H1 (cell line): ENCODE data around the gene TSPAN9. TPM values are rescaled to one million over a fixed set of nuclear protein-coding genes. Genes with fewer than 3 reads are reported as not detected.

Experiments used
- CTCF ChIA-PET: fragments of 300-600 bp; sonication (Branson Sonifier 250); formaldehyde crosslinking; loops from one replicate; lab custom pipeline; 2021; ENCODE audit not compliant: partially characterized antibody; lab: Charles Lee
- POLR2A ChIA-PET: fragments of 300-600 bp; sonication (Branson Sonifier 250); formaldehyde crosslinking; loops from one replicate; lab custom pipeline; 2021; ENCODE audit warnings: inconsistent platforms; ENCODE audit not compliant: partially characterized antibody; lab: Charles Lee
- DNase-seq, 2 experiments: peaks; one replicate each; pipeline versions ENCODE4 v3.0.0 to v3.0.0-alpha.2; 2010 to 2022; ENCODE audit warnings: low spot score in 2 of 2, low read depth in 1 of 2, mixed read lengths in 1 of 2
- FAIRE-seq: peaks from 2 replicates; lab custom pipeline; 2011; peaks lifted over from hg19 to GRCh38; lab: Jason Lieb, UNC
- H2AFZ ChIP-seq: 2 replicates; pipeline ENCODE4 v1.8.1; 2012; ENCODE audit warnings: low read length, inconsistent platforms
- H2AK5ac ChIP-seq: 2 replicates; pipeline ENCODE4 v1.6.1; 2013; ENCODE audit warnings: low read depth, low read length
- H2BK120ac ChIP-seq: replicated peaks from 2 replicates; pipeline ENCODE3; 2013; ENCODE audit warnings: low read depth, low read length, inconsistent platforms
- H2BK12ac ChIP-seq: 2 replicates; pipeline ENCODE4 v1.6.1; 2013; ENCODE audit warnings: low read depth, low read length
- H2BK15ac ChIP-seq: 2 replicates; pipeline ENCODE4 v1.6.1; 2013; ENCODE audit warnings: low read length
- H2BK20ac ChIP-seq: 2 replicates; pipeline ENCODE4 v1.6.1; 2013; ENCODE audit warnings: low read length
- H2BK5ac ChIP-seq: 2 replicates; pipeline ENCODE4 v1.6.1; 2013; ENCODE audit warnings: low read depth, low read length
- H3K14ac ChIP-seq: 2 replicates; pipeline ENCODE4 v1.6.1; 2013; ENCODE audit warnings: inconsistent platforms; ENCODE audit not compliant: insufficient read length
- H3K18ac ChIP-seq: 2 replicates; pipeline ENCODE4 v1.6.1; 2013; ENCODE audit warnings: low read length; ENCODE audit errors: extremely low read depth
- H3K23ac ChIP-seq: 2 replicates; pipeline ENCODE4 v1.6.1; 2013; ENCODE audit warnings: inconsistent platforms; ENCODE audit not compliant: insufficient read length
- H3K23me2 ChIP-seq: 2 replicates; pipeline ENCODE4 v1.6.1; 2013; ENCODE audit warnings: low read depth, low read length
- H3K27ac ChIP-seq: 2 replicates; pipeline ENCODE4 v1.6.1; 2011; ENCODE audit warnings: low read depth, low read length, inconsistent platforms
- H3K27me3 ChIP-seq, 4 experiments: replicated peaks in 1 of 4; 1 replicate in 1 of 4; 2 replicates in 3 of 4; pipeline versions ENCODE4 v1.6.1 to v1.8.1; 2011 to 2013; ENCODE audit warnings: low read length in 3 of 4, mild to moderate bottlenecking in 3 of 4, inconsistent platforms in 2 of 4, mixed read lengths in 2 of 4, moderate library complexity in 1 of 4; ENCODE audit not compliant: control insufficient read depth in 3 of 4, insufficient read depth in 3 of 4; ENCODE audit errors: extremely low read depth in 1 of 4
- H3K36me3 ChIP-seq, 4 experiments: 2 replicates each; pipeline versions ENCODE4 v1.6.1 to v1.8.1; 2011 to 2013; ENCODE audit warnings: mild to moderate bottlenecking in 4 of 4, low read length in 3 of 4, moderate library complexity in 2 of 4, control low read depth in 1 of 4, inconsistent platforms in 1 of 4; ENCODE audit not compliant: insufficient read depth in 4 of 4, control insufficient read depth in 2 of 4
- H3K4ac ChIP-seq: replicated peaks from 2 replicates; pipeline ENCODE3; 2013; ENCODE audit warnings: low read length, low read depth, mixed read lengths, inconsistent platforms; ENCODE audit not compliant: insufficient read length
- H3K4me1 ChIP-seq, 4 experiments: replicated peaks in 1 of 4; 1 replicate in 1 of 4; 2 replicates in 3 of 4; pipeline versions ENCODE4 v1.6.1 to v1.8.1; 2011 to 2013; ENCODE audit warnings: low read length in 3 of 4, inconsistent platforms in 2 of 4, mixed read lengths in 1 of 4; ENCODE audit not compliant: insufficient read depth in 4 of 4, control insufficient read depth in 3 of 4
- H3K4me2 ChIP-seq, 2 experiments: 2 replicates each; pipeline versions ENCODE4 v1.6.1 to v1.8.1; 2011 to 2013; ENCODE audit warnings: low read depth in 2 of 2, low read length in 2 of 2, control low read depth in 1 of 2, inconsistent platforms in 1 of 2, mild to moderate bottlenecking in 1 of 2; ENCODE audit not compliant: insufficient read depth in 1 of 2
- H3K4me3 ChIP-seq, 4 experiments: fragments of 200-600, 300-600 bp in 1 of 4; sonication (generic), shearing (Covaris generic), sonication (Bioruptor Twin) in 1 of 4; 2 replicates each; pipeline versions ENCODE4 v1.5.1 to v1.8.1; 2011 to 2016; ENCODE audit warnings: low read length in 4 of 4, low read depth in 3 of 4, control low read depth in 2 of 4, inconsistent platforms in 2 of 4, mild to moderate bottlenecking in 2 of 4, mixed read lengths in 1 of 4, moderate library complexity in 1 of 4; ENCODE audit not compliant: insufficient read depth in 2 of 4; ENCODE audit errors: extremely low read depth in 1 of 4
- H3K56ac ChIP-seq: replicated peaks from 2 replicates; pipeline ENCODE3; 2013; ENCODE audit warnings: low read depth, mild to moderate bottlenecking, mixed read lengths, low read length, inconsistent platforms; ENCODE audit not compliant: insufficient read length
- H3K79me1 ChIP-seq: 2 replicates; pipeline ENCODE4 v1.6.1; 2013; ENCODE audit warnings: low read depth, low read length, control low read depth
- H3K79me2 ChIP-seq, 2 experiments: 2 replicates each; pipeline versions ENCODE4 v1.6.1 to v1.8.1; 2012 to 2013; ENCODE audit warnings: low read length in 2 of 2, mild to moderate bottlenecking in 2 of 2, inconsistent platforms in 1 of 2; ENCODE audit not compliant: insufficient read depth in 2 of 2, control insufficient read depth in 1 of 2
- H3K9ac ChIP-seq, 4 experiments: replicated peaks in 1 of 4; 1 replicate in 1 of 4; 2 replicates in 3 of 4; pipeline versions ENCODE4 v1.6.1 to v1.8.1; 2011 to 2013; ENCODE audit warnings: low read depth in 3 of 4, low read length in 3 of 4, control low read depth in 2 of 4, mild to moderate bottlenecking in 2 of 4, moderate library complexity in 2 of 4, inconsistent platforms in 1 of 4; ENCODE audit errors: extremely low read depth in 1 of 4
- H3K9me3 ChIP-seq, 2 experiments: 2 replicates each; pipeline versions ENCODE4 v1.6.1 to v1.8.1; 2012 to 2013; ENCODE audit warnings: mild to moderate bottlenecking in 2 of 2, moderate library complexity in 2 of 2, control low read depth in 1 of 2, inconsistent platforms in 1 of 2, low read depth in 1 of 2, low read length in 1 of 2, mixed read lengths in 1 of 2; ENCODE audit not compliant: insufficient read depth in 2 of 2
- H4K20me1 ChIP-seq, 2 experiments: replicated peaks in 1 of 2; 2 replicates each; pipeline versions ENCODE3 to v1.8.1; 2011 to 2013; ENCODE audit warnings: inconsistent platforms in 2 of 2, low read length in 2 of 2, mild to moderate bottlenecking in 1 of 2; ENCODE audit not compliant: insufficient read depth in 2 of 2, control insufficient read depth in 1 of 2
- H4K5ac ChIP-seq: 2 replicates; pipeline ENCODE4 v1.6.1; 2013; ENCODE audit warnings: low read length, low read depth, mixed read lengths, inconsistent platforms; ENCODE audit not compliant: insufficient read length
- H4K8ac ChIP-seq: 2 replicates; pipeline ENCODE4 v1.8.0; 2013; ENCODE audit warnings: mild to moderate bottlenecking, moderate library complexity, low read length, inconsistent platforms; ENCODE audit not compliant: insufficient read depth; ENCODE audit errors: extremely low read depth
- H4K91ac ChIP-seq: replicated peaks from 2 replicates; pipeline ENCODE3; 2013; ENCODE audit warnings: low read length, mixed read lengths, inconsistent platforms; ENCODE audit not compliant: insufficient read length
- BCL11A ChIP-seq, 2 experiments: IDR thresholded peaks; one replicate each; pipeline ENCODE4 v1.6.1; 2011; ENCODE audit warnings: low read depth in 2 of 2, low read length in 2 of 2, mild to moderate bottlenecking in 2 of 2
- FOSL1 ChIP-seq: IDR thresholded peaks from 2 replicates; pipeline ENCODE4 v1.6.1; 2011; ENCODE audit warnings: mild to moderate bottlenecking, low read depth, low read length, moderate library complexity; ENCODE audit not compliant: insufficient read depth
- JUN ChIP-seq: IDR thresholded peaks from 2 replicates; pipeline ENCODE4 v1.6.1; 2011; ENCODE audit warnings: low read depth, mild to moderate bottlenecking, improper control_type of control experiment, low read length
- POU5F1 ChIP-seq: IDR thresholded peaks from 2 replicates; pipeline ENCODE4 v1.6.1; 2011; ENCODE audit warnings: low read depth, mild to moderate bottlenecking, low read length, moderate library complexity
- RFX5 ChIP-seq: IDR thresholded peaks from 2 replicates; pipeline ENCODE4 v1.6.1; 2011; ENCODE audit warnings: low read depth, low read length, improper control_type of control experiment, borderline replicate concordance
- WGBS, 2 experiments: shearing (Covaris generic) in 1 of 2; methylation state at CpG; one replicate each; pipeline versions ENCODE4 v1.1.6 to v1.1.7; 2013 to 2015; ENCODE audit warnings: low lambda C conversion rate in 2 of 2, mixed read lengths in 2 of 2, inconsistent platforms in 1 of 2, low coverage in 1 of 2, missing lambda C conversion rate in 1 of 2; ENCODE audit not compliant: insufficient replicate concordance in 2 of 2, insufficient coverage in 1 of 2, insufficient read length in 1 of 2; ENCODE audit errors: extremely low coverage in 1 of 2, missing lambda C conversion rate in 1 of 2; 5-methylcytosine and 5-hydroxymethylcytosine counted together
- polyA plus RNA-seq, 7 experiments: library from polyadenylated mRNA; depleted of rRNA in 3 of 7; stranded (reverse) in 5 of 7; unstranded in 2 of 7; fragments of >200 nt in 5 of 7; fragments of 200-250 nt in 2 of 7; gene quantifications; 1 replicate in 5 of 7; 2 replicates in 1 of 7; 4 replicates in 1 of 7; pipeline versions ENCODE4 v1.2.1 to v1.2.3, GENCODE V29; 2011 to 2013; ENCODE audit warnings: missing spikeins in 2 of 7, mixed read lengths in 2 of 7
- total RNA-seq: library from RNA; stranded (reverse); fragmentation: NEBNext Ultra II Directional; extraction: Animal tissue kit (Norgen Biotek cat#: 25700); gene quantifications from 2 replicates; pipeline ENCODE4 v1.2.1, GENCODE V29; 2021

Gene TSPAN9
- total and polyA plus RNA-seq, 2 of the 8 experiments (the other 6 are each of a cell fraction or from before 2014, with no cell fraction given), result 11.5 to 29.1 TPM

GRCh38 chr12:3219233-3219632 is 142.1 kb downstream of the TSPAN9 start:
- Histone ChIP-seq H3K9me3 (no peaks in the 10 kb centered on the region), H4K5ac (no peak overlapping the region), H3K4me3 (no peak overlapping the region), H3K9ac (no peak overlapping the region), H4K20me1 (peaks cover 0 to 2% of the 10 kb centered on the region in 2 experiments), H4K8ac (no peak overlapping the region), H3K18ac (no peak overlapping the region), H2AFZ (no peak overlapping the region), H3K56ac (no peak overlapping the region), H3K27ac (no peak overlapping the region), H4K91ac (no peak overlapping the region), H2BK15ac (no peak overlapping the region), H3K36me3 (no peaks in the 10 kb centered on the region), H3K14ac (no peak overlapping the region), H2BK20ac (no peak overlapping the region), H3K23me2 (no peaks in the 10 kb centered on the region), H3K79me1 (no peaks in the 10 kb centered on the region), H3K4me1 (peaks cover 2 to 10% (median 8%) of the 10 kb centered on the region in 4 experiments), H3K27me3 (no peaks in the 10 kb centered on the region), H3K23ac (no peak overlapping the region), H2BK5ac (no peak overlapping the region), H3K4me2 (no peak overlapping the region), H2BK12ac (no peak overlapping the region), H2AK5ac (no peak overlapping the region), H3K79me2 (no peaks in the 10 kb centered on the region), H2BK120ac (no peak overlapping the region), H3K4ac (no peak overlapping the region)
- POLR2A ChIA-PET, result interaction anchor here (1.1 kb wide), 2 partner anchors 9 to 42 kb away, joined by 3 read pairs; no protein-coding TSS in a partner anchor
- WGBS, 2 experiments, result 94% methylated on average over 8 of the region's 8 CpGs; no CpG with 5 or more reads in 1 of the 2 experiments
- CTCF ChIA-PET, result interaction anchor here (0.8 to 12.3 kb wide), 10 partner anchors 13 to 439 kb away, joined by 3 to 122 read pairs (median 4); no protein-coding TSS in a partner anchor
- DNase-seq (no peak), FAIRE-seq (no peak)
- no peak for TF ChIP-seq POU5F1
- TF ChIP-seq JUN, result no peak
- no peak for TF ChIP-seq FOSL1
- no peak for TF ChIP-seq BCL11A (IDR thresholded peaks at IDR 0.05; ENCODE audit: low read depth in 2 of 2, low read length in 2 of 2)
- TF ChIP-seq RFX5, result no peak
